Coronary artery (tissue), 2 donors: ENCODE data around the gene CLDN19.
"Not testable (repeated sequence)": the region's sequence is repeated elsewhere in the genome, so short reads cannot be mapped to it uniquely, and the experiment has no call there.

ENCODE experiments used
- DNase-seq: peaks from one replicate; pipeline ENCODE4 v3.0.0-alpha.2; 2017; ENCODE audit warnings: low spot score
- H3K27ac ChIP-seq, 2 donors: fragments of 200-600 bp; sonication (generic); one replicate each; pipeline ENCODE4 v1.5.1; 2016 to 2019
- H3K4me3 ChIP-seq: fragments of 200-600 bp; sonication (generic); 2 replicates; pipeline ENCODE4 v1.5.1; 2016; ENCODE audit warnings: mild to moderate bottlenecking, moderate library complexity
- CTCF ChIP-seq: fragments of 200-600 bp; sonication (generic); IDR thresholded peaks from one replicate; pipeline ENCODE4 v1.5.1; 2019; ENCODE audit warnings: antibody characterized with exemption

The CLDN19 gene

GRCh38 chr1:42761567-42761966 lies 21.5 kb upstream of the CLDN19 start:
- H3K4me3 ChIP-seq = no peak overlapping the region
- no peak for TF ChIP-seq CTCF
- DNase-seq = no peak
- no peak overlapping the region for H3K27ac ChIP-seq

DNA sequence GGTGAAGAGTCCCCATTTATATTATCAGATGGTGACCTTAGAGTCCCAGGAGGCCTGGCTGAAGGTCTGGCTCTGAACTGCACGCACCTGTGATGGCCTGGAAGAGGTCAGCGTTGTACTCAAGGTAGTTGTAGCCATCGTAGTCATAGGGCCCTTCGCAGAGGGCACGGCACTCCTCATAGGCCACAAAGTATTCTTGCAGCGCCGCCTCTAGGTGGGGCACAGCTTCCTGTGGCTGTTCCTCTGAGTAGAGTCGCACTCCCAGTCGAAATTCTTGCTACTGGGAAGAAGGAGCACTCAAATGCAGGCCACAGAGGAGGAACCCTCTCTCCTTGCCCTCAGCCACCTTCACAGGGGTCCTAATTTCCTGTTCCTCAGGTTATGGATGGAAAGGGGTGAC lies 19.1 kb upstream of the CLDN19 start:
- DNase-seq = no peak
- no peak for TF ChIP-seq CTCF
- no peak overlapping the region for H3K27ac ChIP-seq
- H3K4me3 ChIP-seq = no peak overlapping the region

GRCh38 chr1:42758641-42759040 lies 18.6 kb upstream of the CLDN19 start:
- no peak for DNase-seq
- no peak for TF ChIP-seq CTCF
- no peak overlapping the region for H3K4me3 ChIP-seq
- no peak overlapping the region for H3K27ac ChIP-seq

- no peak for DNase-seq
- Histone ChIP-seq H3K4me3 (no peak overlapping the region), H3K27ac (no peak overlapping the region)
- no peak for TF ChIP-seq CTCF
Observed at GRCh38 chr1:42757892-42758275, 17.8 kb upstream of the CLDN19 start.

- H3K27ac ChIP-seq = no peak overlapping the region
- no peak overlapping the region for H3K4me3 ChIP-seq
- DNase-seq = no peak
- peak; percentile 54 for TF ChIP-seq CTCF
Observed at GRCh38 chr1:42756956-42757891, 17.2 kb upstream of the CLDN19 start.

DNA sequence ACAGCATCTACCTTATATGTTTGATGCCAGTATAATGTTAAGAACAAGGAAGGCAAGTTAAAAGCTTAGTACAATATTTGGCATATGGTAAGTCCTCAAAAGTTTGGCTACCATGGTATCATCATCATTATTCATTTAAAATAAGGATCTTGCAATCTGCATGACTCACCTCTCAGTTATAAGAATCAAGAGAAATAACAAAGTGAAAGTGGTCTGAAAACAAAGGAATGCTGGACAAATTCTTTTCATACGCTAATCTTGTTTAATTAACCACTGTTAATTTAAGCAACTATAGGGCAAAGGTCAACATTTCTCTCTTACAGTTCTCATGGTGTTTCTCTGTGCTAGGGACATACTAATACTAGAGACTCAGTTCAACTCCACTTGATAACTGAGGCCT lies 13.0 kb upstream of the CLDN19 start:
- no peak for TF ChIP-seq CTCF
- DNase-seq = no peak
- H3K4me3 ChIP-seq = no peak overlapping the region
- H3K27ac ChIP-seq = no peak overlapping the region

DNA sequence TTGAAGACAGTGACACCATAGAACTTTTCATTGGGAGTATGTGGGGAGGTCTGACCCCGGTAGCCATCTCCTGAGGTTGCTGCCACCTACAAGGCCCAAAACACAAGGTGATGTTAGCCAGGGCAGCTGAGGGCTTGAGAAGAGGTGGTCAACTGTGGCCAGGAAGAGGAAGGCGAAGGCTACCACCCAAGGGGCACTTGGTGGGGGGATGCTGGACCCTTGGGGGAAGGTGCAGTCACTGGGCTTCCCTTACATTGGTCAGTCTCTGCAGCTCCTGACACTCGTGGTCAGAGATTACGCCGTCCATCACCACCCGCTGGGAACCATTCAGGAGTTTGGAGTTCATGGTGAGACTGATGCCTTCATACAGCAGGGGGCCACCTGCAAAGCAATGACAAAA lies 12.2 kb upstream of the CLDN19 start:
- no peak overlapping the region for H3K4me3 ChIP-seq
- no peak for DNase-seq
- no peak for TF ChIP-seq CTCF
- no peak overlapping the region for H3K27ac ChIP-seq

GRCh38 chr1:42751511-42752070 lies 11.6 kb upstream of the CLDN19 start:
- H3K4me3 ChIP-seq, H3K27ac ChIP-seq: not testable (repeated sequence)

More at GRCh38 chr1:42751511-42752070, 11.6 kb upstream of the CLDN19 start:
- not testable (repeated sequence) for DNase-seq
